ENCODE data around the gene NFYC.

The NFYC gene

GRCh38 chr1:40734882-40735628 lies 43.6 kb downstream of the NFYC start:
- DNase-seq (ENCODE audit: low read depth): no peak
- H3K4me3 ChIP-seq (ENCODE audit: low read depth, low read length): no peak overlapping the region
- no peak for TF ChIP-seq CTCF (IDR thresholded peaks at IDR 0.05; ENCODE audit: control insufficient read depth, extremely low read depth, insufficient read depth)

GRCh38 chr1:40736085-40736531 lies 44.6 kb downstream of the NFYC start:
- H3K4me3 ChIP-seq (ENCODE audit: low read depth, low read length): no peak overlapping the region
- no peak for DNase-seq (ENCODE audit: low read depth)
- no peak for TF ChIP-seq CTCF (IDR thresholded peaks at IDR 0.05; ENCODE audit: control insufficient read depth, extremely low read depth, insufficient read depth)

- no peak overlapping the region for H3K4me3 ChIP-seq (ENCODE audit: low read depth, low read length)
- DNase-seq (ENCODE audit: low read depth): no peak
- no peak for TF ChIP-seq CTCF (IDR thresholded peaks at IDR 0.05; ENCODE audit: control insufficient read depth, extremely low read depth, insufficient read depth)
Measured at GRCh38 chr1:40738831-40739230, 47.3 kb downstream of the NFYC start.

- DNase-seq (ENCODE audit: low read depth): no peak
- no peak for TF ChIP-seq CTCF (IDR thresholded peaks at IDR 0.05; ENCODE audit: control insufficient read depth, extremely low read depth, insufficient read depth)
- H3K4me3 ChIP-seq (ENCODE audit: low read depth, low read length): no peak overlapping the region
Measured at GRCh38 chr1:40739455-40740008, 48.0 kb downstream of the NFYC start.

GRCh38 chr1:40740039-40740996 lies 48.8 kb downstream of the NFYC start:
- no peak overlapping the region for H3K4me3 ChIP-seq (ENCODE audit: low read depth, low read length)
- DNase-seq (ENCODE audit: low read depth): no peak
- TF ChIP-seq CTCF (IDR thresholded peaks at IDR 0.05; ENCODE audit: control insufficient read depth, extremely low read depth, insufficient read depth): no peak

GRCh38 chr1:40740997-40741736 lies 49.7 kb downstream of the NFYC start:
- no peak for DNase-seq (ENCODE audit: low read depth)
- no peak for TF ChIP-seq CTCF (IDR thresholded peaks at IDR 0.05; ENCODE audit: control insufficient read depth, extremely low read depth, insufficient read depth)
- H3K4me3 ChIP-seq (ENCODE audit: low read depth, low read length): no peak overlapping the region

Data from LNCaP clone FGC (cell line).